Measurements from ENCODE around the gene TESMIN.

TESMIN gene

DNA sequence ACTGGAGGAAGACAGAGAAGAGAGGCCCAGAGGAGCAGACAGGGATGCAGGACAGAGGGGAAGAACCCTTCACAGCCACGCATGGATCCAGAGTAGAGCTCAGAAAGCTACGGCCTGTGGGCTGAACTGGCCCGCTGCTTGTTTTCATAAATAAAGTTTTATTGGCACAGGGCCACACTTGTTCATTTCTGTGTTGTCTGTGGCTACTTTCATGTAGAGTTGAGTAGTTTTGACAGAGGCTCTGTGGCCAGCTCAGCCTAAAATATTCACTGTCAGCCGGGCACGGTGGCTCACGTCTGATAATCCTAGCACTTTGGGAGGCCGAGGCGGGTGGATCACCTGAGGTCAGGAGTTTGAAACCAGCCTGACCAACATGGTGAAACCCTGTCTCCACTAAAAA lies 93.2 kb downstream of the TESMIN start:
- DNase-seq, result no peak

Measured in NCI-H526 treated with DMSO at 0.1 percent for 48 hours (cell line).